ENCODE data around the gene MS4A4E. TPM values are rescaled to one million over a fixed set of nuclear protein-coding genes. Genes with fewer than 3 reads are reported as not detected.

MS4A4E gene
- total RNA-seq, 1 donor = not detected

- DNase-seq (ENCODE audit: low read depth) = no peak
- no peak overlapping the region for H3K4me3 ChIP-seq (ENCODE audit: low read depth, low read length)
- TF ChIP-seq, protein P1, sequence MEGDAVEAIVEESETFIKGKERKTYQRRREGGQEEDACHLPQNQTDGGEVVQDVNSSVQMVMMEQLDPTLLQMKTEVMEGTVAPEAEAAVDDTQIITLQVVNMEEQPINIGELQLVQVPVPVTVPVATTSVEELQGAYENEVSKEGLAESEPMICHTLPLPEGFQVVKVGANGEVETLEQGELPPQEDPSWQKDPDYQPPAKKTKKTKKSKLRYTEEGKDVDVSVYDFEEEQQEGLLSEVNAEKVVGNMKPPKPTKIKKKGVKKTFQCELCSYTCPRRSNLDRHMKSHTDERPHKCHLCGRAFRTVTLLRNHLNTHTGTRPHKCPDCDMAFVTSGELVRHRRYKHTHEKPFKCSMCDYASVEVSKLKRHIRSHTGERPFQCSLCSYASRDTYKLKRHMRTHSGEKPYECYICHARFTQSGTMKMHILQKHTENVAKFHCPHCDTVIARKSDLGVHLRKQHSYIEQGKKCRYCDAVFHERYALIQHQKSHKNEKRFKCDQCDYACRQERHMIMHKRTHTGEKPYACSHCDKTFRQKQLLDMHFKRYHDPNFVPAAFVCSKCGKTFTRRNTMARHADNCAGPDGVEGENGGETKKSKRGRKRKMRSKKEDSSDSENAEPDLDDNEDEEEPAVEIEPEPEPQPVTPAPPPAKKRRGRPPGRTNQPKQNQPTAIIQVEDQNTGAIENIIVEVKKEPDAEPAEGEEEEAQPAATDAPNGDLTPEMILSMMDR (IDR thresholded peaks at IDR 0.05; ENCODE audit: insufficient read depth, low read length) = no peak
Observed at GRCh38 chr11:60175860-60176275, 67.1 kb downstream of the MS4A4E start.

- no peak for DNase-seq (ENCODE audit: low read depth)
- TF ChIP-seq, protein P1 (IDR thresholded peaks at IDR 0.05; ENCODE audit: insufficient read depth, low read length) = no peak
- no peak overlapping the region for H3K4me3 ChIP-seq (ENCODE audit: low read depth, low read length)
Observed at GRCh38 chr11:60172011-60172410, 70.9 kb downstream of the MS4A4E start.

- no peak for DNase-seq (ENCODE audit: low read depth)
- TF ChIP-seq, protein P1 (IDR thresholded peaks at IDR 0.05; ENCODE audit: insufficient read depth, low read length) = no peak
- H3K4me3 ChIP-seq (ENCODE audit: low read depth, low read length) = no peak overlapping the region
Observed at GRCh38 chr11:60170566-60170965, 72.4 kb downstream of the MS4A4E start.

- H3K4me3 ChIP-seq (ENCODE audit: low read depth, low read length) = no peak overlapping the region
- TF ChIP-seq, protein P1 (IDR thresholded peaks at IDR 0.05; ENCODE audit: insufficient read depth, low read length) = no peak
- DNase-seq (ENCODE audit: low read depth) = no peak
Observed at GRCh38 chr11:60169264-60169915, 73.5 kb downstream of the MS4A4E start.

- DNase-seq (ENCODE audit: low read depth) = no peak
- TF ChIP-seq, protein P1 (IDR thresholded peaks at IDR 0.05; ENCODE audit: insufficient read depth, low read length) = no peak
Observed at GRCh38 chr11:60168306-60168705, 74.6 kb downstream of the MS4A4E start.

GRCh38 chr11:60165951-60166350 is 77.0 kb downstream of the MS4A4E start:
- no peak overlapping the region for H3K4me3 ChIP-seq (ENCODE audit: low read depth, low read length)
- DNase-seq (ENCODE audit: low read depth) = no peak
- TF ChIP-seq, protein P1 (IDR thresholded peaks at IDR 0.05; ENCODE audit: insufficient read depth, low read length) = no peak

More at GRCh38 chr11:60168306-60168705, 74.6 kb downstream of the MS4A4E start:
- H3K4me3 ChIP-seq (ENCODE audit: low read depth, low read length) = no peak overlapping the region

DNA sequence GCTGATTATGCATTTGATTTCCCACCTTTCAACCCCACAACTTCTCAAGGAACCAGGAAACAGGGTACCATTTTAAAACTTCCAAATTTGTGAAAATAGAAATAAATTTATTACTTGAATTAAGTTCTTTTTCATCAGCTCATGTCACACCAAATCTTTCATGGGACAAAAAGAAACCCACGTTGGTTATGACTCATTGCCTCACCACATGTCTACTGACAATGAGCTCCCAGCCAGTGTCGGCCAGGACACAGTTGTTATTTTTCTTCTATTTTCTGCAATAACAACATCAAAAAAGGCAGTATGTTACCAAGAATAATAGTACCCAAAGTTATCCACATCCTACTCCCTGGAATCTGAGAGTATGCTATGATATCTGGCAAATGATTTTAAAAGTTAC is 77.4 kb downstream of the MS4A4E start:
- TF ChIP-seq, protein P1 (IDR thresholded peaks at IDR 0.05; ENCODE audit: insufficient read depth, low read length) = no peak
- no peak for DNase-seq (ENCODE audit: low read depth)
- H3K4me3 ChIP-seq (ENCODE audit: low read depth, low read length) = no peak overlapping the region

Data from fibroblast of the aortic adventitia (primary cell).